Right atrium auricular region (tissue), 2 donors: ENCODE data around the gene HEATR5A. TPM values are rescaled to one million over a fixed set of nuclear protein-coding genes. Genes with fewer than 3 reads are reported as not detected.
"Not testable (repeated sequence)": the region's sequence is repeated elsewhere in the genome, so short reads cannot be mapped to it uniquely, and the experiment has no call there.

Source experiments
- DNase-seq: peaks from one replicate; pipeline ENCODE4 v3.0.0-alpha.2; 2019; ENCODE audit warnings: low spot score
- H3K27ac ChIP-seq, 2 donors: fragments of 200-600 bp; sonication (generic); 1 replicate in 1 of 2; 2 replicates in 1 of 2; pipeline ENCODE4 v1.5.1; 2016 to 2019
- H3K27me3 ChIP-seq, 2 donors: fragments of 200-600 bp; sonication (generic); one replicate each; pipeline versions ENCODE4 v1.5.1 to v1.6.0; 2017 to 2019
- H3K36me3 ChIP-seq: fragments of 200-600 bp; sonication (generic); one replicate; pipeline ENCODE4 v1.5.1; 2016
- H3K4me1 ChIP-seq, 2 donors: fragments of 200-600 bp; sonication (generic); one replicate each; pipeline versions ENCODE4 v1.5.1 to v1.6.0; 2017 to 2019
- H3K4me3 ChIP-seq, 2 donors: fragments of 200-600 bp; sonication (generic); 1 replicate in 1 of 2; 2 replicates in 1 of 2; pipeline ENCODE4 v1.5.1; 2017 to 2019; ENCODE audit warnings: mild to moderate bottlenecking in 1 of 2, moderate library complexity in 1 of 2
- H3K9me3 ChIP-seq, 2 donors: fragments of 200-600 bp; sonication (generic); one replicate each; pipeline ENCODE4 v1.5.1; 2019
- CTCF ChIP-seq, 2 donors: fragments of 200-600 bp; sonication (generic); IDR thresholded peaks; one replicate each; pipeline ENCODE4 v1.5.1; 2019; ENCODE audit warnings: antibody characterized with exemption in 2 of 2
- total RNA-seq, 2 donors: library from RNA; depleted of rRNA; stranded (reverse); fragments of >200 nt; gene quantifications; one replicate each; pipeline ENCODE4 v1.1.0, GENCODE V29; 2016

HEATR5A gene
- total RNA-seq, result 10 to 100 TPM; 29.0 to 29.3 TPM

- peak within 1 kb of the TSS; percentile 86 to 93 for H3K27ac ChIP-seq
- H3K27me3 ChIP-seq, result no peaks in the 10 kb centered on the region
- H3K4me1 ChIP-seq, result peaks cover 0 to 22% of the 10 kb centered on the region in 2 donors
- DNase-seq, result peak; percentile 94
- H3K9me3 ChIP-seq, result no peaks in the 10 kb centered on the region
- peak within 1 kb of the TSS; percentile 95 to 99 for H3K4me3 ChIP-seq
- TF ChIP-seq CTCF (IDR thresholded peaks at IDR 0.05), result peak; percentile 15 to 43
- H3K36me3 ChIP-seq, result no peaks in the 10 kb centered on the region
Measured at GRCh38 chr14:31420319-31421111, at the start of gene HEATR5A. TSS of gene HEATR5A (minus strand) at chr14:31420550. CDS start at chr14:31402975, 17,575 bp downstream.

- no peaks in the 10 kb centered on the region for H3K36me3 ChIP-seq
- no peak overlapping the region for H3K27ac ChIP-seq
- no peak overlapping the region for H3K4me3 ChIP-seq
- H3K9me3 ChIP-seq, result no peaks in the 10 kb centered on the region
- no peak for TF ChIP-seq CTCF (IDR thresholded peaks at IDR 0.05)
- DNase-seq, result no peak
- no peaks in the 10 kb centered on the region for H3K4me1 ChIP-seq
- H3K27me3 ChIP-seq, result no peaks in the 10 kb centered on the region
Measured at GRCh38 chr14:31466554-31466953, 46.2 kb upstream of the HEATR5A start.

GRCh38 chr14:31465111-31465510 is 44.8 kb upstream of the HEATR5A start:
- Histone ChIP-seq H3K27me3 (no peaks in the 10 kb centered on the region), H3K27ac (no peak overlapping the region), H3K9me3 (no peaks in the 10 kb centered on the region), H3K4me1 (no peaks in the 10 kb centered on the region), H3K36me3 (no peaks in the 10 kb centered on the region), H3K4me3 (no peak overlapping the region)
- no peak for TF ChIP-seq CTCF (IDR thresholded peaks at IDR 0.05)
- DNase-seq, result no peak

- not testable (repeated sequence) for H3K27me3 ChIP-seq, H3K4me3 ChIP-seq, DNase-seq, H3K9me3 ChIP-seq, H3K4me1 ChIP-seq, H3K36me3 ChIP-seq, H3K27ac ChIP-seq
Measured at GRCh38 chr14:31462450-31462849, 42.1 kb upstream of the HEATR5A start.

- Histone ChIP-seq H3K4me1 (peaks cover 0 to 8% of the 10 kb centered on the region in 2 donors), H3K27ac (no peak overlapping the region), H3K4me3 (no peak overlapping the region), H3K36me3 (no peaks in the 10 kb centered on the region), H3K9me3 (no peaks in the 10 kb centered on the region), H3K27me3 (no peaks in the 10 kb centered on the region)
- no peak for DNase-seq
- TF ChIP-seq CTCF (IDR thresholded peaks at IDR 0.05), result no peak
Measured at GRCh38 chr14:31461545-31461944, 41.2 kb upstream of the HEATR5A start.

GRCh38 chr14:31457665-31458659 is 37.6 kb upstream of the HEATR5A start:
- no peak for DNase-seq
- no peaks in the 10 kb centered on the region for H3K36me3 ChIP-seq
- H3K27ac ChIP-seq, result peak overlapping the region; percentile 88 to 95
- no peak for TF ChIP-seq CTCF (IDR thresholded peaks at IDR 0.05)
- peak overlapping the region in 1 of 2 donors; percentile 73 for H3K4me3 ChIP-seq
- H3K4me1 ChIP-seq, result peaks cover 0 to 17% of the 10 kb centered on the region in 2 donors
- no peaks in the 10 kb centered on the region for H3K9me3 ChIP-seq
- H3K27me3 ChIP-seq, result no peaks in the 10 kb centered on the region
